A549 (cell line): ENCODE data around the gene YAE1.

ENCODE experiments used
- CEBPB ChIP-seq, 2 experiments: fragments of >200 bp in 1 of 2; sonication (Bioruptor Twin) in 1 of 2; formaldehyde crosslinking in 1 of 2; IDR thresholded peaks; 2 replicates each; pipeline ENCODE4 v1.6.1; 2012 to 2016
- RFX5 ChIP-seq: fragments of 450-650 bp; IDR thresholded peaks from 2 replicates; pipeline ENCODE4 v1.7.1; 2014; ENCODE audit warnings: antibody characterized with exemption, mild to moderate bottlenecking, moderate library complexity
- TF ChIP-seq, protein P1 (sequence below): fragments of >200 bp; sonication (Bioruptor Twin); formaldehyde crosslinking; IDR thresholded peaks from 3 replicates; pipeline ENCODE4 v1.5.1; 2016

- TF ChIP-seq, protein P1, sequence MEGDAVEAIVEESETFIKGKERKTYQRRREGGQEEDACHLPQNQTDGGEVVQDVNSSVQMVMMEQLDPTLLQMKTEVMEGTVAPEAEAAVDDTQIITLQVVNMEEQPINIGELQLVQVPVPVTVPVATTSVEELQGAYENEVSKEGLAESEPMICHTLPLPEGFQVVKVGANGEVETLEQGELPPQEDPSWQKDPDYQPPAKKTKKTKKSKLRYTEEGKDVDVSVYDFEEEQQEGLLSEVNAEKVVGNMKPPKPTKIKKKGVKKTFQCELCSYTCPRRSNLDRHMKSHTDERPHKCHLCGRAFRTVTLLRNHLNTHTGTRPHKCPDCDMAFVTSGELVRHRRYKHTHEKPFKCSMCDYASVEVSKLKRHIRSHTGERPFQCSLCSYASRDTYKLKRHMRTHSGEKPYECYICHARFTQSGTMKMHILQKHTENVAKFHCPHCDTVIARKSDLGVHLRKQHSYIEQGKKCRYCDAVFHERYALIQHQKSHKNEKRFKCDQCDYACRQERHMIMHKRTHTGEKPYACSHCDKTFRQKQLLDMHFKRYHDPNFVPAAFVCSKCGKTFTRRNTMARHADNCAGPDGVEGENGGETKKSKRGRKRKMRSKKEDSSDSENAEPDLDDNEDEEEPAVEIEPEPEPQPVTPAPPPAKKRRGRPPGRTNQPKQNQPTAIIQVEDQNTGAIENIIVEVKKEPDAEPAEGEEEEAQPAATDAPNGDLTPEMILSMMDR = no peak
- TF ChIP-seq RFX5 (peak; percentile 82), CEBPB (IDR thresholded peaks at IDR 0.05) (no peak)
These were observed 55.7 kb downstream of the YAE1 start for GRCh38 chr7:39621784-39622411.
